ENCODE measurements around the gene KCNMB4.
A peak's percentile ranks its signal among the peaks of the same experiment; 100 is the strongest.

Gene KCNMB4

DNA sequence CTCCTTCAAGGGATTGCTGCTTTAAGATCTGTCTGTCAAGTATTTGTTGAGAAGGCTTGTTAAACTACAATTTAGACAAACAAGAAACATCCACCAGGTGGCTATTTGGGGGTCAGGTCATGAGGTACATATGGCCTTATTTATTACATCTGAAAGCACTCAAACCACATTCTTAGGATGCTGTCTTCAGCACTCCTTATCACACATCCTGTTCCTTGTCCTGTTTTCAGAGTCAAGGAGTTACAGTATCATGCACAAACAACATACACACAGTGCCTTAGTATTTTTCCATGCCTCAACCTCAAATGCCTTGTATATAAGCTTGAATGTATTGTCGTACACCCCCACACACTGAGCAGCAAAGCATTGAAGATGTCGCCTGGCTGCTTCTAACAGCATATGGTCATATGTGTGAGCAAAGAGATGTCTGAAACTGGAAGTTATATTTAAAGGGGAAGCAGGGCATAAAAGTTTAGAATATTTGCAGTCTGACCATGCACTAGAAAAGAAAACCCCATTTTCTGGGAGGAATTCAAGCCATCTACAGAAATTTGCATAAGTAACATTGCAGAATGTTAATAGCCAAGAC is 83.8 kb downstream of the KCNMB4 start:
- Histone ChIP-seq H3K4me2 (ENCODE audit: low read length) (peak overlapping the region; percentile 31), H3K4me3 (ENCODE audit: low read length) (no peak overlapping the region), H4K20me1 (ENCODE audit: insufficient read depth, low read length) (no peaks in the 10 kb centered on the region), H3K27me3 (ENCODE audit: low read depth, low read length) (no peaks in the 10 kb centered on the region), H3K27ac (ENCODE audit: low read length) (no peak overlapping the region; the same call in 1 of the 2 replicates), H3K79me2 (ENCODE audit: low read length) (no peaks in the 10 kb centered on the region), H3K4me1 (ENCODE audit: low read length) (peaks cover 15% of the 10 kb centered on the region), H3K36me3 (replicated peaks; ENCODE audit: low read depth, low read length) (peaks cover 4% of the 10 kb centered on the region), H3K9ac (ENCODE audit: low read length) (no peak overlapping the region), H3K9me3 (ENCODE audit: insufficient read depth, low read length) (no peaks in the 10 kb centered on the region), H2AFZ (ENCODE audit: low read depth, low read length) (no peak overlapping the region)
- TF ChIP-seq EZH2phosphoT487 (IDR thresholded peaks at IDR 0.05; ENCODE audit: low read depth) = no peak
- TF ChIP-seq, protein P1, sequence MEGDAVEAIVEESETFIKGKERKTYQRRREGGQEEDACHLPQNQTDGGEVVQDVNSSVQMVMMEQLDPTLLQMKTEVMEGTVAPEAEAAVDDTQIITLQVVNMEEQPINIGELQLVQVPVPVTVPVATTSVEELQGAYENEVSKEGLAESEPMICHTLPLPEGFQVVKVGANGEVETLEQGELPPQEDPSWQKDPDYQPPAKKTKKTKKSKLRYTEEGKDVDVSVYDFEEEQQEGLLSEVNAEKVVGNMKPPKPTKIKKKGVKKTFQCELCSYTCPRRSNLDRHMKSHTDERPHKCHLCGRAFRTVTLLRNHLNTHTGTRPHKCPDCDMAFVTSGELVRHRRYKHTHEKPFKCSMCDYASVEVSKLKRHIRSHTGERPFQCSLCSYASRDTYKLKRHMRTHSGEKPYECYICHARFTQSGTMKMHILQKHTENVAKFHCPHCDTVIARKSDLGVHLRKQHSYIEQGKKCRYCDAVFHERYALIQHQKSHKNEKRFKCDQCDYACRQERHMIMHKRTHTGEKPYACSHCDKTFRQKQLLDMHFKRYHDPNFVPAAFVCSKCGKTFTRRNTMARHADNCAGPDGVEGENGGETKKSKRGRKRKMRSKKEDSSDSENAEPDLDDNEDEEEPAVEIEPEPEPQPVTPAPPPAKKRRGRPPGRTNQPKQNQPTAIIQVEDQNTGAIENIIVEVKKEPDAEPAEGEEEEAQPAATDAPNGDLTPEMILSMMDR (IDR thresholded peaks at IDR 0.05; ENCODE audit: low read depth, low read length) = no peak

DNA sequence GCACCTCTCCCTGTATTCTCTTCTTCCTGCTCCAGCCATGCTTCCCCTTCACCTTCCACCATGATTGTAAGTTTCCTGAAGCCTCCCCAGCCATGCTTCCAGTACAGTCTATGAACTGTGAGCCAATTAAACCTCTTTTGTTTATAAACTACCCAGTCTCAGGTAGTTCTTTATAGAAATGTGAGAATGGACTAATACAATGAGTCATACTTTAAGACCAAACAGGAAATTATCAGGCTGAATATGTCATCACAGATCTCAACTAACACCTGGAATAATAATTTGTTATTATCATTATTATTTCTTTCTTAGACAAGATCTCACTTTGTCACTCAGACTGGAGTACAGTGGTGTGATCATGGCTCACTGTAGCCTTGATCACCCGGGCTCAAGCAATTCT is 85.4 kb downstream of the KCNMB4 start:
- H3K27ac ChIP-seq (ENCODE audit: low read length) = no peak overlapping the region
- no peak overlapping the region for H2AFZ ChIP-seq (ENCODE audit: low read depth, low read length)
- no peaks in the 10 kb centered on the region for H4K20me1 ChIP-seq (ENCODE audit: insufficient read depth, low read length)
- no peaks in the 10 kb centered on the region for H3K79me2 ChIP-seq (ENCODE audit: low read length)
- no peaks in the 10 kb centered on the region for H3K9me3 ChIP-seq (ENCODE audit: insufficient read depth, low read length)
- no peaks in the 10 kb centered on the region for H3K27me3 ChIP-seq (ENCODE audit: low read depth, low read length)
- H3K4me2 ChIP-seq (ENCODE audit: low read length) = no peak overlapping the region
- TF ChIP-seq, protein P1 (IDR thresholded peaks at IDR 0.05; ENCODE audit: low read depth, low read length) = no peak
- no peak for TF ChIP-seq EZH2phosphoT487 (IDR thresholded peaks at IDR 0.05; ENCODE audit: low read depth)
- H3K4me3 ChIP-seq (ENCODE audit: low read length) = no peak overlapping the region
- H3K36me3 ChIP-seq (replicated peaks; ENCODE audit: low read depth, low read length) = peaks cover 4% of the 10 kb centered on the region
- H3K4me1 ChIP-seq (ENCODE audit: low read length) = peaks cover 15% of the 10 kb centered on the region
- no peak overlapping the region for H3K9ac ChIP-seq (ENCODE audit: low read length)

DNA sequence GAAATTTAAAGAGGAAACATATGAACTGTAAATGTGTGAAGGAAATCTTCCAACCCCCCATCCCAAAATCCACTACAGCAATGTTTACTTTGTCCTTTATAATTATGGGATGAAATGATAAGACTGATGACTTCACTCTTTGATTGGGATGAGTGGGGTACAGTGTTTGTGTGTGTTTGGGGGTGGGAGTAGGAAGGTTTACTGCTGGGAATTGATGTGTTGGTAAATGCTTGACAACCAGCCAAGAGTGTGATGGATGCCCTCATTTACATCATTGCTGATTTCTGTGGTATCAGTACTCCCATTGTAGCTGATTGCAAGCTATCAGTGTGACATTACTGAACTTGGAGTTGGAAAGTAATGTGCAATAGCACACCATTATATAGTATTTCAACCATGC is 90.9 kb downstream of the KCNMB4 start:
- no peak for TF ChIP-seq EZH2phosphoT487 (IDR thresholded peaks at IDR 0.05; ENCODE audit: low read depth)
- TF ChIP-seq, protein P1 (IDR thresholded peaks at IDR 0.05; ENCODE audit: low read depth, low read length) = no peak
- H3K79me2 ChIP-seq (ENCODE audit: low read length) = no peaks in the 10 kb centered on the region
- H3K9me3 ChIP-seq (ENCODE audit: insufficient read depth, low read length) = peaks cover 16% of the 10 kb centered on the region
- no peak overlapping the region for H3K9ac ChIP-seq (ENCODE audit: low read length)
- no peak overlapping the region for H2AFZ ChIP-seq (ENCODE audit: low read depth, low read length)
- H3K36me3 ChIP-seq (replicated peaks; ENCODE audit: low read depth, low read length) = peaks cover 15% of the 10 kb centered on the region
- H3K4me2 ChIP-seq (ENCODE audit: low read length) = no peak overlapping the region
- H3K27ac ChIP-seq (ENCODE audit: low read length) = no peak overlapping the region
- H3K4me1 ChIP-seq (ENCODE audit: low read length) = peaks cover 20% of the 10 kb centered on the region
- no peaks in the 10 kb centered on the region for H4K20me1 ChIP-seq (ENCODE audit: insufficient read depth, low read length)
- H3K4me3 ChIP-seq (ENCODE audit: low read length) = no peak overlapping the region
- no peaks in the 10 kb centered on the region for H3K27me3 ChIP-seq (ENCODE audit: low read depth, low read length)

DNA sequence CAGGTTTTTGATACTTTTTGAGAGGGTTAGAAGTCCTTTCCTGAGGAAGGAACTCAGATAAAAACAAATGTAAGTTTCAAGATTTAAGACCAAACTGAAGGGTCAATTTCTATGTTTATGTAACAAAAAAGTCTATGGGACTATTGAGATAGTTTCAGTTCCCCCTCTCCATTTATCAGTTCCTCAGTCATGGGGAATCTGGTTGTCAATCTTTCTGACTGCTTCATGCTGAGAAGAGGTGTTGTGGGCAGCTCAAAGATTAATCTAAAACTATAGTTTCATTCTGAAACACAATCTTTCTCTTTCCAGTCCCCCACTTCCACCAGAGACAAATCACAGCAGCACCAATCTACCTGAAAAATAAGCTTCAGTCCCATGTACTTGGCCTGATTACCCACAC is 93.7 kb downstream of the KCNMB4 start:
- peak overlapping the region; percentile 79 for H3K27ac ChIP-seq (ENCODE audit: low read length)
- TF ChIP-seq, protein P1 (IDR thresholded peaks at IDR 0.05; ENCODE audit: low read depth, low read length) = no peak
- no peak for TF ChIP-seq EZH2phosphoT487 (IDR thresholded peaks at IDR 0.05; ENCODE audit: low read depth)
- H3K9ac ChIP-seq (ENCODE audit: low read length) = no peak overlapping the region
- peaks cover 20% of the 10 kb centered on the region for H3K4me1 ChIP-seq (ENCODE audit: low read length)
- peak overlapping the region; percentile 35; the same call in 1 of the 2 replicates for H3K4me2 ChIP-seq (ENCODE audit: low read length)
- H3K27me3 ChIP-seq (ENCODE audit: low read depth, low read length) = no peaks in the 10 kb centered on the region
- no peaks in the 10 kb centered on the region for H3K79me2 ChIP-seq (ENCODE audit: low read length)
- peaks cover 37% of the 10 kb centered on the region for H3K9me3 ChIP-seq (ENCODE audit: insufficient read depth, low read length)
- no peaks in the 10 kb centered on the region for H4K20me1 ChIP-seq (ENCODE audit: insufficient read depth, low read length)
- H3K4me3 ChIP-seq (ENCODE audit: low read length) = no peak overlapping the region
- peaks cover 24% of the 10 kb centered on the region for H3K36me3 ChIP-seq (replicated peaks; ENCODE audit: low read depth, low read length)
- H2AFZ ChIP-seq (ENCODE audit: low read depth, low read length) = no peak overlapping the region
